CD14-positive monocyte (primary cell): ENCODE data around the gene ALLC. TPM values are rescaled to one million over a fixed set of nuclear protein-coding genes. Genes with fewer than 3 reads are reported as not detected.

Experiments used
- DNase-seq, 3 donors: peaks; one replicate each; pipeline ENCODE4 v3.0.0-alpha.2; 2011 to 2022
- H2AFZ ChIP-seq: 2 replicates; pipeline ENCODE4 v1.6.0; 2012; ENCODE audit warnings: mild to moderate bottlenecking, low read depth, low read length, inconsistent platforms; ENCODE audit not compliant: insufficient read depth, poor library complexity, severe bottlenecking
- H3K27ac ChIP-seq, 2 donors: 1 replicate in 1 of 2; 2 replicates in 1 of 2; pipeline ENCODE4 v1.5.1; 2012 to 2013; ENCODE audit warnings: low read length in 2 of 2, control low read depth in 1 of 2, inconsistent platforms in 1 of 2, low read depth in 1 of 2, mild to moderate bottlenecking in 1 of 2
- H3K27me3 ChIP-seq, 2 donors: one replicate each; pipeline versions ENCODE4 v1.6.0 to v1.6.1; 2011 to 2013; ENCODE audit warnings: low read length in 2 of 2; ENCODE audit not compliant: control insufficient read depth in 2 of 2, insufficient read depth in 2 of 2
- H3K36me3 ChIP-seq, 2 donors: replicated peaks in 1 of 2; 1 replicate in 1 of 2; 2 replicates in 1 of 2; pipeline versions ENCODE4 v1.5.1 to v1.6.1; 2012 to 2013; ENCODE audit warnings: low read length in 2 of 2, control low read depth in 1 of 2, inconsistent platforms in 1 of 2, mild to moderate bottlenecking in 1 of 2; ENCODE audit not compliant: insufficient read depth in 2 of 2, control insufficient read depth in 1 of 2
- H3K4me1 ChIP-seq, 2 donors: 1 replicate in 1 of 2; 2 replicates in 1 of 2; pipeline versions ENCODE4 v1.5.1 to v1.6.1; 2012 to 2013; ENCODE audit warnings: low read length in 2 of 2, control low read depth in 1 of 2, inconsistent platforms in 1 of 2, mild to moderate bottlenecking in 1 of 2, moderate library complexity in 1 of 2; ENCODE audit not compliant: insufficient read depth in 2 of 2, control insufficient read depth in 1 of 2
- H3K4me2 ChIP-seq: replicated peaks from 2 replicates; pipeline ENCODE3; 2012; ENCODE audit warnings: low read length, moderate library complexity, mild to moderate bottlenecking; ENCODE audit not compliant: poor library complexity, severe bottlenecking; ENCODE audit errors: extremely low read depth
- H3K4me3 ChIP-seq, 3 experiments: fragments of 200-600 bp in 1 of 3; sonication (generic) in 1 of 3; replicated peaks in 1 of 3; 1 replicate in 2 of 3; 2 replicates in 1 of 3; pipeline ENCODE4 v1.5.1; 2011 to 2013; ENCODE audit warnings: low read length in 3 of 3, mild to moderate bottlenecking in 3 of 3, control low read depth in 2 of 3, low read depth in 2 of 3, inconsistent platforms in 1 of 3, moderate library complexity in 1 of 3
- H3K79me2 ChIP-seq: 2 replicates; pipeline ENCODE4 v1.6.0; 2012; ENCODE audit warnings: mild to moderate bottlenecking, control low read depth, inconsistent platforms, low read length, moderate library complexity; ENCODE audit not compliant: insufficient read depth
- H3K9ac ChIP-seq: 2 replicates; pipeline ENCODE4 v1.6.0; 2017; ENCODE audit warnings: low read length, mild to moderate bottlenecking; ENCODE audit not compliant: insufficient read depth, poor library complexity, severe bottlenecking
- H3K9me3 ChIP-seq, 2 donors: replicated peaks in 1 of 2; 1 replicate in 1 of 2; 2 replicates in 1 of 2; pipeline versions ENCODE4 v1.5.1 to v1.6.1; 2012 to 2013; ENCODE audit warnings: low read length in 2 of 2, control low read depth in 1 of 2; ENCODE audit not compliant: control insufficient read depth in 1 of 2, insufficient read depth in 1 of 2
- H4K20me1 ChIP-seq: 2 replicates; pipeline ENCODE4 v1.6.0; 2012; ENCODE audit warnings: mild to moderate bottlenecking, low read length, control low read depth, moderate library complexity; ENCODE audit not compliant: insufficient read depth
- H3K27ac Mint-ChIP-seq, 7 donors: one replicate each; pipeline ENCODE4 v1.8.0; 2020; ENCODE audit warnings: mild to moderate bottlenecking in 7 of 7, mixed read lengths in 7 of 7, moderate library complexity in 6 of 7, inconsistent platforms in 2 of 7
- H3K27me3 Mint-ChIP-seq, 3 donors: one replicate each; pipeline ENCODE4 v1.8.0; 2021 to 2022; ENCODE audit warnings: low read depth in 3 of 3, mild to moderate bottlenecking in 3 of 3, mixed read lengths in 3 of 3, moderate library complexity in 3 of 3, inconsistent platforms in 1 of 3
- H3K36me3 Mint-ChIP-seq, 2 donors: one replicate each; pipeline ENCODE4 v1.8.0; 2020; ENCODE audit warnings: mixed read lengths in 2 of 2, inconsistent platforms in 1 of 2, mild to moderate bottlenecking in 1 of 2
- H3K4me1 Mint-ChIP-seq: one replicate; pipeline ENCODE4 v1.8.0; 2020; ENCODE audit warnings: mild to moderate bottlenecking, mixed read lengths
- H3K4me3 Mint-ChIP-seq, 2 donors: one replicate each; pipeline ENCODE4 v1.8.0; 2020; ENCODE audit warnings: mild to moderate bottlenecking in 2 of 2, mixed read lengths in 2 of 2, moderate library complexity in 1 of 2
- H3K9me3 Mint-ChIP-seq, 7 donors: one replicate each; pipeline ENCODE4 v1.8.0; 2020 to 2022; ENCODE audit warnings: mixed read lengths in 7 of 7, mild to moderate bottlenecking in 6 of 7, moderate library complexity in 6 of 7, inconsistent platforms in 2 of 7
- WGBS: methylation state at CpG from one replicate; pipeline ENCODE4 v1.1.5; 2013; ENCODE audit warnings: missing lambda C conversion rate; ENCODE audit not compliant: insufficient coverage; 5-methylcytosine and 5-hydroxymethylcytosine counted together
- intact Hi-C, 2 donors: fragments of 100-400 bp; cut with micrococcal nuclease; formaldehyde crosslinking; loops; one replicate each; pipeline versions ENCODE4 v1.15.0 to v1.15.1; 2023
- polyA plus RNA-seq, 3 donors: library from polyadenylated mRNA; depleted of rRNA in 1 of 3; unstranded in 2 of 3; stranded (reverse) in 1 of 3; fragments of 300-500 nt in 2 of 3; fragments of >200 nt in 1 of 3; fragmentation: Illumina TruSeq in 2 of 3; gene quantifications; 1 replicate in 2 of 3; 2 replicates in 1 of 3; pipeline ENCODE4 v1.2.3, GENCODE V29; 2012 to 2021
- TF ChIP-seq, protein P1 (sequence below): fragments of 200-600 bp; IDR thresholded peaks from one replicate; pipeline ENCODE4 v1.8.0; 2022; ENCODE audit warnings: antibody characterized with exemption, mild to moderate bottlenecking

The ALLC gene
- polyA plus RNA-seq, 3 donors, result not detected

GRCh38 chr2:3742743-3743508 lies 84.9 kb downstream of the ALLC start:
- Histone ChIP-seq H2AFZ (no peak overlapping the region), H3K9me3 (no peaks in the 10 kb centered on the region), H4K20me1 (no peaks in the 10 kb centered on the region), H3K27ac (no peak overlapping the region), H3K4me3 (no peak overlapping the region), H3K4me2 (no peak overlapping the region), H3K79me2 (no peaks in the 10 kb centered on the region), H3K4me1 (no peaks in the 10 kb centered on the region), H3K9ac (no peak overlapping the region), H3K27me3 (no peaks in the 10 kb centered on the region), H3K36me3 (no peaks in the 10 kb centered on the region)
- WGBS, result 67% methylated on average over 3 of the region's 5 CpGs
- TF ChIP-seq, protein P1, sequence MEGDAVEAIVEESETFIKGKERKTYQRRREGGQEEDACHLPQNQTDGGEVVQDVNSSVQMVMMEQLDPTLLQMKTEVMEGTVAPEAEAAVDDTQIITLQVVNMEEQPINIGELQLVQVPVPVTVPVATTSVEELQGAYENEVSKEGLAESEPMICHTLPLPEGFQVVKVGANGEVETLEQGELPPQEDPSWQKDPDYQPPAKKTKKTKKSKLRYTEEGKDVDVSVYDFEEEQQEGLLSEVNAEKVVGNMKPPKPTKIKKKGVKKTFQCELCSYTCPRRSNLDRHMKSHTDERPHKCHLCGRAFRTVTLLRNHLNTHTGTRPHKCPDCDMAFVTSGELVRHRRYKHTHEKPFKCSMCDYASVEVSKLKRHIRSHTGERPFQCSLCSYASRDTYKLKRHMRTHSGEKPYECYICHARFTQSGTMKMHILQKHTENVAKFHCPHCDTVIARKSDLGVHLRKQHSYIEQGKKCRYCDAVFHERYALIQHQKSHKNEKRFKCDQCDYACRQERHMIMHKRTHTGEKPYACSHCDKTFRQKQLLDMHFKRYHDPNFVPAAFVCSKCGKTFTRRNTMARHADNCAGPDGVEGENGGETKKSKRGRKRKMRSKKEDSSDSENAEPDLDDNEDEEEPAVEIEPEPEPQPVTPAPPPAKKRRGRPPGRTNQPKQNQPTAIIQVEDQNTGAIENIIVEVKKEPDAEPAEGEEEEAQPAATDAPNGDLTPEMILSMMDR, result no peak
- H3K9me3 Mint-ChIP-seq, result no peaks in the 10 kb centered on the region
- intact Hi-C loops, result no loop called here
- no peak overlapping the region for H3K27ac Mint-ChIP-seq
- H3K36me3 Mint-ChIP-seq, result no peaks in the 10 kb centered on the region
- H3K27me3 Mint-ChIP-seq, result peaks cover 3 to 8% (median 5%) of the 10 kb centered on the region in 3 donors
- DNase-seq, result no peak
- H3K4me1 Mint-ChIP-seq, result no peaks in the 10 kb centered on the region
- no peak overlapping the region for H3K4me3 Mint-ChIP-seq

DNA sequence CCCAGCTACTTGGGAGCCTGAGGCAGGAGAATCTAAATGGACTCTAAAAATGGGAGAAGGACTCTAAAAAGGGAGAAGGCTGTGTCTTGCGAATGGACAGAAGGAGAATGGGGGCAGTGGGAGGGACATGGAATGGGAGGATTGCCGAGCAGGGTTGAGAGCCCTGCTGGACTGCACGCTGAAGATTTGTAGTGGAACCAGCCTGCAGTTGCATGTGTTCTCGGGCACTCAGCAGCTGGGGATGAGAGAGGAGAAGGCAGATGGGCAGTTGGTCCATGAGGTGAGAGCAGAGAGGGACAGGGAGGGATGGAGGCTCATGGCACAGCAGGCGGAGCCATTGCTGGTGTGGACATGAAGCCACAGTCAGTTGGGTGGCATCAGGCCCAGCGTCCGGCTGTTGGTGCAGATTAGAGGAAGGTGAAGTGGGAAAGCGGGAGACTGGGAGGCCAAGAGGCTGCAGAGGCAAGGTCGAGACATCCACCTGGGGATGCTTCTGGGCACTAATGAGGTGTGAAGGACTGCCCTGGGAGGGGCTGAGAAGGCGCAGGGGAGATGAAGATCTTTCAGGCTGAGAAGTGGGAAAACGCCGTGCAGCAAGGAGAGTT lies 86.1 kb downstream of the ALLC start:
- Mint-ChIP-seq H3K36me3 (no peaks in the 10 kb centered on the region), H3K4me1 (no peaks in the 10 kb centered on the region), H3K27ac (no peak overlapping the region), H3K27me3 (peaks cover 7 to 8% (median 7%) of the 10 kb centered on the region in 3 donors), H3K4me3 (no peak overlapping the region), H3K9me3 (no peaks in the 10 kb centered on the region)
- intact Hi-C loops, result no loop called here
- no peaks in the 10 kb centered on the region for H3K27me3 ChIP-seq
- WGBS, result 99% methylated on average over 12 of the region's 12 CpGs
- H3K9me3 ChIP-seq, result no peaks in the 10 kb centered on the region
- no peaks in the 10 kb centered on the region for H3K79me2 ChIP-seq
- H3K4me1 ChIP-seq, result no peaks in the 10 kb centered on the region
- H3K4me3 ChIP-seq, result no peak overlapping the region
- H2AFZ ChIP-seq, result no peak overlapping the region
- no peak overlapping the region for H3K4me2 ChIP-seq
- H3K36me3 ChIP-seq, result no peaks in the 10 kb centered on the region
- no peak for DNase-seq
- no peaks in the 10 kb centered on the region for H4K20me1 ChIP-seq
- H3K27ac ChIP-seq, result no peak overlapping the region
- TF ChIP-seq, protein P1, result no peak
- H3K9ac ChIP-seq, result no peak overlapping the region
